ENCODE measurements around the gene SHC3. TPM values are rescaled to one million over a fixed set of nuclear protein-coding genes. Genes with fewer than 3 reads are reported as not detected.

Gene SHC3
- total and polyA plus RNA-seq, 2 of the 4 experiments (the other 2 are of a cell fraction): 4.5 to 13.3 TPM

- no peak overlapping the region for H2BK20ac ChIP-seq (ENCODE audit: low read depth, low read length)
- H4K5ac ChIP-seq (ENCODE audit: low read depth, low read length): no peak overlapping the region
- ChIA-PET CTCF (no interaction called here), POLR2A (ENCODE audit: unreplicated experiment) (no interaction called here)
- H2AK9ac ChIP-seq (replicated peaks; ENCODE audit: low read depth, low read length, poor library complexity): peak overlapping the region; percentile 68
- no peak overlapping the region for H2BK120ac ChIP-seq (ENCODE audit: low read depth, low read length)
- H4K20me1 ChIP-seq (ENCODE audit: insufficient read depth, low read length): no peaks in the 10 kb centered on the region; the same call in 1 of the 2 replicates
- H3K9me1 ChIP-seq (ENCODE audit: insufficient read depth, low read length): peaks cover 11% of the 10 kb centered on the region; the same call in 1 of the 2 replicates
- no peak overlapping the region for H3K4ac ChIP-seq (ENCODE audit: low read depth, low read length)
- H4K8ac ChIP-seq (ENCODE audit: low read depth in 2 of 2, low read length in 2 of 2): no peak overlapping the region
- H3K4me1 ChIP-seq (ENCODE audit: control insufficient read depth, insufficient read depth, low read length): no peaks in the 10 kb centered on the region
- H4K91ac ChIP-seq (ENCODE audit: insufficient read depth, low read depth, low read length): no peak overlapping the region
- DNase-seq: no peak
- in situ Hi-C loops (cut with MboI; ENCODE audit: low sequenced_read_pairs): no loop called here
- no peak overlapping the region for H3K14ac ChIP-seq (replicated peaks; ENCODE audit: low read depth, low read length)
- no peak overlapping the region for H3K4me3 ChIP-seq (ENCODE audit: insufficient read depth, low read depth, low read length)
- H2BK15ac ChIP-seq (ENCODE audit: low read depth, low read length): no peak overlapping the region
- H3K23ac ChIP-seq (ENCODE audit: low read depth, low read length): no peak overlapping the region
- BruUV-seq (replicated peaks): no TSS peak
- ATAC-seq (ENCODE audit: low read depth): no peak
- no peak overlapping the region for H3K9ac ChIP-seq (ENCODE audit: low read depth, low read length)
- H3K18ac ChIP-seq (ENCODE audit: low read depth, low read length): no peak overlapping the region
- peak overlapping the region; percentile 68 for H2AFZ ChIP-seq (replicated peaks; ENCODE audit: low read length, poor library complexity)
- intact Hi-C loops (cut with micrococcal nuclease): no loop called here
- peaks cover 5% of the 10 kb centered on the region; the same call in 1 of the 2 replicates for H3K9me3 ChIP-seq (ENCODE audit: control insufficient read depth, insufficient read depth, low read length)
- H3K36me3 ChIP-seq (ENCODE audit: control insufficient read depth, insufficient read depth, low read length): no peaks in the 10 kb centered on the region
- no peak overlapping the region for H3K56ac ChIP-seq (ENCODE audit: extremely low read depth, insufficient read depth, low read length)
- 89% methylated on average over 10 of the region's 12 CpGs; no CpG with 5 or more reads in 1 of the 2 experiments for WGBS, 2 experiments (ENCODE audit: extremely low coverage in 2 of 2, insufficient read length in 1 of 2)
- no peak for TF ChIP-seq RAD21 (IDR thresholded peaks at IDR 0.05; ENCODE audit: low read length)
- TF ChIP-seq MAFK (IDR thresholded peaks at IDR 0.05; ENCODE audit: low read depth, low read length): no peak
- TF ChIP-seq POLR2A (IDR thresholded peaks at IDR 0.05; ENCODE audit: low read depth, low read length): no peak
- TF ChIP-seq RCOR1 (IDR thresholded peaks at IDR 0.05; ENCODE audit: insufficient replicate concordance, low read length): no peak
- TF ChIP-seq CHD1 (IDR thresholded peaks at IDR 0.05; ENCODE audit: low read depth, low read length): no peak
- TF ChIP-seq FOS (IDR thresholded peaks at IDR 0.05; ENCODE audit: low read depth, low read length): no peak
- TF ChIP-seq CTCF (conservative IDR thresholded peaks at IDR 0.05; ENCODE audit: low read depth, low read length): no peak
- TF ChIP-seq NFE2L2 (IDR thresholded peaks at IDR 0.05; ENCODE audit: low read depth, low read length): no peak
- no peak for TF ChIP-seq SMC3 (IDR thresholded peaks at IDR 0.05; ENCODE audit: low read depth, low read length)
- TF ChIP-seq CEBPB (IDR thresholded peaks at IDR 0.05; ENCODE audit: low read depth, low read length): no peak
- TF ChIP-seq BHLHE40 (IDR thresholded peaks at IDR 0.05; ENCODE audit: low read depth, low read length): no peak
- TF ChIP-seq MAZ (IDR thresholded peaks at IDR 0.05; ENCODE audit: borderline replicate concordance, low read depth, low read length): no peak
- H2BK5ac ChIP-seq (ENCODE audit: low read depth, low read length, poor library complexity, severe bottlenecking): peak overlapping the region; percentile 85
- no peak overlapping the region for H3K27ac ChIP-seq (ENCODE audit: insufficient read depth, low read length)
- H3K27me3 ChIP-seq (ENCODE audit: control insufficient read depth, insufficient read depth, low read length): peaks cover 19% of the 10 kb centered on the region
- H3K4me2 ChIP-seq (ENCODE audit: low read depth, low read length): no peak overlapping the region
- dilution Hi-C loops (cut with HindIII; ENCODE audit: low sequenced_read_pairs, unreplicated experiment): no loop called here
- no peak overlapping the region for H2AK5ac ChIP-seq (ENCODE audit: low read depth, low read length)
- H3K79me1 ChIP-seq (ENCODE audit: low read depth in 1 of 2, low read length in 2 of 2): no peaks in the 10 kb centered on the region
These were observed 205.2 kb downstream of the SHC3 start for GRCh38 chr9:88973281-88974045.
